Measurements from ENCODE around the gene PSAT1.

PSAT1 gene

GRCh38 chr9:78292716-78293497 lies 4.0 kb upstream of the PSAT1 start:
- DNase-seq (ENCODE audit: low read depth, low spot score) = no peak

GRCh38 chr9:78294290-78295176 lies 2.4 kb upstream of the PSAT1 start:
- DNase-seq (ENCODE audit: low read depth, low spot score) = no peak

- no peak for DNase-seq (ENCODE audit: low read depth, low spot score)
Measured at GRCh38 chr9:78295177-78295575, 1.7 kb upstream of the PSAT1 start.

GRCh38 chr9:78295731-78296130 lies 1.2 kb upstream of the PSAT1 start:
- DNase-seq (ENCODE audit: low read depth, low spot score) = no peak

GRCh38 chr9:78296201-78296892 lies 578 bp upstream of the PSAT1 start:
- no peak for DNase-seq (ENCODE audit: low read depth, low spot score)

- no peak for DNase-seq (ENCODE audit: low read depth, low spot score)
Measured at GRCh38 chr9:78297672-78297961, 692 bp downstream of the PSAT1 start.

GRCh38 chr9:78298046-78298765 lies 1.3 kb downstream of the PSAT1 start:
- DNase-seq (ENCODE audit: low read depth, low spot score) = no peak

- DNase-seq (ENCODE audit: low read depth, low spot score) = no peak
Measured at GRCh38 chr9:78300209-78300608, 3.3 kb downstream of the PSAT1 start.

GRCh38 chr9:78301466-78301865 lies 4.5 kb downstream of the PSAT1 start:
- DNase-seq (ENCODE audit: low read depth, low spot score) = no peak

- no peak for DNase-seq (ENCODE audit: low read depth, low spot score)
Measured at GRCh38 chr9:78303377-78304062, 6.6 kb downstream of the PSAT1 start.

- DNase-seq (ENCODE audit: low read depth, low spot score) = no peak
Measured at GRCh38 chr9:78304357-78304756, 7.4 kb downstream of the PSAT1 start.

- no peak for DNase-seq (ENCODE audit: low read depth, low spot score)
Measured at GRCh38 chr9:78306222-78307076, 9.5 kb downstream of the PSAT1 start.

GRCh38 chr9:78307360-78307759 lies 10.4 kb downstream of the PSAT1 start:
- no peak for DNase-seq (ENCODE audit: low read depth, low spot score)

GRCh38 chr9:78309066-78309465 lies 12.1 kb downstream of the PSAT1 start:
- DNase-seq (ENCODE audit: low read depth, low spot score) = no peak

GRCh38 chr9:78311075-78311474 lies 14.2 kb downstream of the PSAT1 start:
- no peak for DNase-seq (ENCODE audit: low read depth, low spot score)

GRCh38 chr9:78311886-78312524 lies 15.1 kb downstream of the PSAT1 start:
- DNase-seq (ENCODE audit: low read depth, low spot score) = no peak

GRCh38 chr9:78314550-78314949 lies 17.6 kb downstream of the PSAT1 start:
- DNase-seq (ENCODE audit: low read depth, low spot score) = no peak

GRCh38 chr9:78314953-78315870 lies 18.3 kb downstream of the PSAT1 start:
- DNase-seq (ENCODE audit: low read depth, low spot score) = no peak
